Urinary bladder (tissue), 4 donors: ENCODE results near the gene PDP2. TPM values are rescaled to one million over a fixed set of nuclear protein-coding genes. Genes with fewer than 3 reads are reported as not detected.

Experiments
- DNase-seq: peaks from one replicate; pipeline ENCODE4 v3.0.0-alpha.2; 2015; ENCODE audit errors: extremely low spot score
- H3K27ac ChIP-seq: one replicate; pipeline ENCODE4 v1.5.1; 2013; ENCODE audit warnings: low read depth, mild to moderate bottlenecking, moderate library complexity
- H3K36me3 ChIP-seq: one replicate; pipeline ENCODE4 v1.6.1; 2013; ENCODE audit warnings: mild to moderate bottlenecking, moderate library complexity; ENCODE audit not compliant: insufficient read depth
- H3K4me1 ChIP-seq: one replicate; pipeline ENCODE4 v1.6.1; 2013; ENCODE audit warnings: mild to moderate bottlenecking, moderate library complexity; ENCODE audit not compliant: insufficient read depth
- H3K4me3 ChIP-seq: one replicate; pipeline ENCODE4 v1.5.1; 2013; ENCODE audit warnings: low read depth, low read length
- WGBS: extraction: QIAGEN DNeasy Blood & Tissue Kit; methylation state at CpG from one replicate; pipeline ENCODE4 v1.1.7; 2013; 5-methylcytosine and 5-hydroxymethylcytosine counted together
- polyA plus RNA-seq: library from polyadenylated mRNA; stranded (reverse); fragments of 200-250 nt; gene quantifications from one replicate; pipeline ENCODE4 v1.2.3, GENCODE V29; 2013
- total RNA-seq: library from RNA; depleted of rRNA; stranded (reverse); fragments of >200 nt; gene quantifications from one replicate; pipeline ENCODE4 v1.2.3, GENCODE V29; 2014
- donor health status: healthy with polysubstance abuse.
- donor health status: healthy.

Gene PDP2
- total and polyA plus RNA-seq, 2 donors, result 5.0 to 5.6 TPM

GRCh38 chr16:66881964-66882508 is 1.7 kb downstream of the PDP2 start:
- 91% methylated on average over 8 of the region's 8 CpGs for WGBS

DNA sequence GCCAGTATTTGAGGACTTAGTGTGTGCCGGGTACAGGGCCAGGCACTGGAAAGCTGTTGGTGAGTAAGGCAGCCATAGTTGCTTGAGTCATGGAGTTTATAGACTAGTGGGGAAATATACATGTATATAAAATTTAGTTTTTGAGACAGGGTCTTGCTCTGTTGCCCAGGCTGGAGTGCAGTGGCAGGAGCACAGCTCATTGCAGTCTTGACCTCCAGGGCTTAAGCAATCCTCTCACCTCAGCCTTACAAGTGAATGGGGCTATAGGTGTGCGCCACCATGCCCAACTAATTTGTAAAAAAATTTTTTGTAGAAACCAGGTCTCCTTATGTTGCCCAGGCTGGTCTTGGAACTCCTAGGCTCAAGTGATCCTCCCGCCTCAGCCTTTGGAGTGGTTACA is 2.4 kb downstream of the PDP2 start:
- no peaks in the 10 kb centered on the region for H3K4me1 ChIP-seq
- H3K27ac ChIP-seq, result no peak overlapping the region
- no peak for DNase-seq
- no peak overlapping the region for H3K4me3 ChIP-seq
- WGBS, result over 99% methylated on average over 3 of the region's 3 CpGs
- H3K36me3 ChIP-seq, result no peaks in the 10 kb centered on the region

More at GRCh38 chr16:66881964-66882508, 1.7 kb downstream of the PDP2 start:
- Histone ChIP-seq H3K36me3 (no peaks in the 10 kb centered on the region), H3K27ac (no peak overlapping the region), H3K4me3 (no peak overlapping the region), H3K4me1 (no peaks in the 10 kb centered on the region)
- no peak for DNase-seq

GRCh38 chr16:66885491-66885890 is 5.2 kb downstream of the PDP2 start:
- no peaks in the 10 kb centered on the region for H3K36me3 ChIP-seq
- H3K27ac ChIP-seq, result no peak overlapping the region
- no peak overlapping the region for H3K4me3 ChIP-seq
- DNase-seq, result no peak
- 91% methylated on average over 12 of the region's 12 CpGs for WGBS
- H3K4me1 ChIP-seq, result no peaks in the 10 kb centered on the region

- WGBS, result 36% methylated on average over 2 of the region's 2 CpGs
- H3K4me1 ChIP-seq, result no peaks in the 10 kb centered on the region
- no peaks in the 10 kb centered on the region for H3K36me3 ChIP-seq
- H3K4me3 ChIP-seq, result no peak overlapping the region
- H3K27ac ChIP-seq, result no peak overlapping the region
- no peak for DNase-seq
Observed at GRCh38 chr16:66886321-66886720, 6.0 kb downstream of the PDP2 start.

DNA sequence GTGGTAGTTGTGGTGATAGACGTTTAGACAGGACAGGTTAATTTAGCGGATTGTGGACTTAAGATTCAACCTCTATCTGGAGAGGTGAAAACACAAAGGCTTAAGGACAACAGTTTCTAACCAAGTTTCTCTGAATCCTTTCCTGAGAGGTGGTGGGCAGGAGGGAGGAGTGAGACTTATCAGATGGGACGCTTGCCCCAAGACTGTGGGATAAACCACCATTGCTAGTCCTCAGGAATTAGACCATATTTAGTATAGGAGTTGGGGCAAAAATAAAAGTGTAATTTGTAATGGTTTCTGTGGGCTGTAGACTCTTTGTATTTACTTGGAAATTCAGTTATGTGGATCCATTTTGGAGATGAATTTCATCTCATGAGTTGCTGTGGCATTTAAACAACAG is 6.6 kb downstream of the PDP2 start:
- WGBS, result 67% methylated on average over 3 of the region's 3 CpGs
- no peak for DNase-seq
- H3K4me3 ChIP-seq, result no peak overlapping the region
- no peaks in the 10 kb centered on the region for H3K36me3 ChIP-seq
- H3K27ac ChIP-seq, result no peak overlapping the region
- H3K4me1 ChIP-seq, result no peaks in the 10 kb centered on the region

DNA sequence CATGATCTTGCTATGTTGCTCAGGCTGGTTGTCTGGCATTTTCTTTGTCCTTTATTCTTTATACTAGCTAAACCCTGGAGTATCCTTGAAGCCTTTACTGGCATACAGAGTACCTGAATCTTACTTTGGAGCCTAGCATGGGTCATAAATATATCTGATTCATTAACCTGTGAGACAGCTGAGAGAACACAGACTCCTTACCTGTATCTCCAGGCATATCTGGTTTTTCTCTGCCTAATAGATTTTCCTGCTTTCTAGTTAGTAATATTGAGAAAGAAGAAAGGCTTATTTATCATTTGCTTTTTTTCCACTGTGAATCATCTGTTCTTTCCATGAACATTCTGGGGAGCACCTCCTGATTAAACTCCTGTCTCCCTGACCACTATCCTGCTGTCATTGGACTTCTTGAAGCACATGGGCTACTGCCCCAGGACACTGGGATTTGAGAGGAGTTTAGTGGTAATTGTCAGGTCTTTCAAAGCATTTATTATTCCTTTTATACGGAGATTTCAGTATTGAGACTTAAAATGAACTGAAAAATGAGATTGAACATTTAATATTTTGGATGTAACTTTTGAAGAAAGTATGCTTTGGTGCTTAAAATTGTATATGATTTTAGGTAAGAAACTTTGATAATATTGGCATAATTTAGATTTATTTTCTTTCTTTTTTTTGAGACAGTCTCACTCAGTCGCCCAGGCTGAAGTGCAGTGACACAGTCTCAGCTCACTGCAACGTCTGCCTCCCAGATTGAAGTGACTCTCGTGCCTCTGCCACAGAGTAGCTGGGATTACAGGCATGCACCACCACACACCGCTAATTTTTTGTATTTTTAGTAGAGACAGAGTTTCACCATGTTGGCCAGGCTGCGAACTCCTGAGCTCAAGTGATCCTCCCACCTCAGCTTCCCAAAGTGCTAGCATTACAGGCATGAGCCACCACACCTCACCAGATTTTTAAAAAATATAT is 8.6 kb downstream of the PDP2 start:
- Histone ChIP-seq H3K4me3 (no peak overlapping the region), H3K36me3 (no peaks in the 10 kb centered on the region), H3K27ac (no peak overlapping the region), H3K4me1 (no peaks in the 10 kb centered on the region)
- 91% methylated on average over 6 of the region's 6 CpGs for WGBS
- DNase-seq, result no peak

- H3K27ac ChIP-seq, result no peak overlapping the region
- no peak overlapping the region for H3K4me3 ChIP-seq
- H3K36me3 ChIP-seq, result no peaks in the 10 kb centered on the region
- 61% methylated on average over 4 of the region's 4 CpGs for WGBS
- H3K4me1 ChIP-seq, result no peaks in the 10 kb centered on the region
- no peak for DNase-seq
Observed at GRCh38 chr16:66889622-66890021, 9.3 kb downstream of the PDP2 start.

DNA sequence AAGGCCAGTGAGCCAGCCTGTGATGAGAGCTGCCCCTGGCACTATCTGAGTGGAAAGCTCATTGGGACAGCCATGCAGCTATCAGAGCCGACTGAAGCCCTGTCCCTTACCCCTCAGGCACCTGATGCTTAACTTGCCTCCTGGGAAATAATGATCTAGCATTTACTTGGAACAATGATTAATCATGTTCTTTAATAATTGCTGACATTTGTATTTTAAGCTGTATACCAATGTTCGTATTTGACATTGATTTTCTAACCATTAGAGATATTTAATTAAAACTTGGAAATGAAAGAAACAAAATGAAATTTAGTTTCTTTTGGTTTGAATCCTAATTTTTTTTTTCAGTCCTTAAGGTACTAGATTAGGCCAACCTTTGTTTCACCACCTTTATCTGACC is 10.5 kb downstream of the PDP2 start:
- H3K4me3 ChIP-seq, result no peak overlapping the region
- H3K27ac ChIP-seq, result no peak overlapping the region
- 88% methylated on average over 2 of the region's 2 CpGs for WGBS
- no peaks in the 10 kb centered on the region for H3K4me1 ChIP-seq
- no peaks in the 10 kb centered on the region for H3K36me3 ChIP-seq
- no peak for DNase-seq

DNA sequence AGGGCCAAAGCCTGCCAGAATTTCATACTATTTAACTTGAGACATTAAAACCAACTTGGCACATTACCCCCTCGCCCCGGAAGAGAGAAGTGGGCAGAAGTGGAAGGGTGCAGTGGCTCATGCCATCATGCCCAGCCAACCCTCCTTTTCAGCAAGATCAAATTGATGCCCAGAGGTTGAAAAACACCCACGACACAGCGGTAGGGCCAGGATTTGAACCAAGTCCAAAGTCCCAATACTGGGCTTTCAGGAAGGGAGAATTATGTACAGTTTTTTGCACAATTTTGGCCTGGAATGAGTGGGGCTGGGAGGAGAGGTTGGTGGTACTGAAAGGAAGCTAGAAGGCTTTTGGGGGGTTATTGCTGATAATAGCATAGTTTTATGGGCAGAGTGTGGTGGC is 11.0 kb downstream of the PDP2 start:
- no peak for DNase-seq
- Histone ChIP-seq H3K4me1 (no peaks in the 10 kb centered on the region), H3K27ac (no peak overlapping the region), H3K36me3 (no peaks in the 10 kb centered on the region), H3K4me3 (no peak overlapping the region)
- WGBS, result 92% methylated on average over 4 of the region's 4 CpGs

DNA sequence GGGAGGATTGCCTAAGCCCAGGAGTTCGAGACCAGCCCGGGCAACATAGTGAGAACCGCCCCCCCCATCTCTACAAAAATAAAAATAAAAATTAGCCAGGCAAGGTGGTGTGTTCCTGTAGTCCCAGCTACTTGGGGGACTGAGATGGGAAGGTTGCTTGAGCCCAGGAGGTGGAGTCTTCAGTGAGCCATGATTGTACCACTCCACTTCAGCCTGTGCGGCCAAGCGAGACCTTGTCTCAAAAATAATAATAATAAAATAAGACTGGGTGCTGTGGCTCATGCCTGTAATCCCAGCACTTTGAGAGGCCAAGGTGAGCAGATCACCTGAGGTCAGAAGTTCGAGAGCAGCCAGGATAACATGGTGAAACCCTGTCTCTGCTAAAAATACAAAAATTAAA is 11.5 kb downstream of the PDP2 start:
- Histone ChIP-seq H3K4me1 (no peaks in the 10 kb centered on the region), H3K27ac (no peak overlapping the region), H3K36me3 (no peaks in the 10 kb centered on the region), H3K4me3 (no peak overlapping the region)
- DNase-seq, result no peak
- 91% methylated on average over 6 of the region's 6 CpGs for WGBS

- no peak for DNase-seq
- Histone ChIP-seq H3K27ac (no peak overlapping the region), H3K4me3 (no peak overlapping the region), H3K36me3 (no peaks in the 10 kb centered on the region), H3K4me1 (no peaks in the 10 kb centered on the region)
- WGBS, result 66% methylated on average over 2 of the region's 2 CpGs
Observed at GRCh38 chr16:66894055-66894454, 13.7 kb downstream of the PDP2 start.

DNA sequence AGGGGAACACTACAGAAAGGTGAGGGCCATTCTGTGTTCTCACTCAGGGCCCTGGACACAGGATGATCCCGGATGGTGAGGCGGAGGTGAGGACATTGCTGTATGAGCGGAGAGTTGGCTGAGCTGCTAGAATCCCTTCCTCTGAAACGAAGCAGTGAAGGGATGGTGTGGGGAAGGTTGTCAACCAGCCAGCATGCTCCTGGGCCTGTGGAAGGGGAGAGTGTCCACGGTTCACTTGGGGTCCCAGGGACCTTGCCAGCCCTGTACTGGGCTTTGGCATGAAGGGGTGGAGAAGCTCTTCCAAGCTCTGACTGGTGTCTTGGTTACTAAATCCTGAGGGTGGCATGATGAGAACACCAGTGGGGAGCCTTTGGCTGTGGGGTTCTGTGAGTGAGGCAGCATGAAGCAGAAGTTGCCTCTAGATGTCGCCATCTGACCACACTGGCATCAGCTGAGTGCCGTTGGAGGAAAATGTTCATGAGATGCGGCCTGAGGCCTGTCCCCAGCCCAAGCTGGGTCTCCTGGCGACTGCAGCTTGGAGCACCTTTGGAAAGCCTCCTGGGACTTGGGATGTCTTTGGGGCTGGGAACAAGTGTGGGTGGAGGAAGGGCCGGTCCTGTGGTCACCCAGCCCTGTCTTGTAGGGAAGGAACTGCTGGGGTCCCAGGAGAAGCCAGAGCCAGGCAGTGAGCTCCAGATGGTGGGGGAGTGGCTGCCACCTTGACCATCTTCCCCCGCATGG is 14.8 kb downstream of the PDP2 start:
- no peak for DNase-seq
- Histone ChIP-seq H3K36me3 (no peaks in the 10 kb centered on the region), H3K27ac (no peak overlapping the region), H3K4me3 (no peak overlapping the region), H3K4me1 (peaks cover 2% of the 10 kb centered on the region)
- WGBS, result 36% methylated on average over 11 of the region's 11 CpGs

GRCh38 chr16:66895689-66895979 is 15.3 kb downstream of the PDP2 start:
- DNase-seq, result no peak
- H3K36me3 ChIP-seq, result no peaks in the 10 kb centered on the region
- 83% methylated on average over 5 of the region's 5 CpGs for WGBS
- peaks cover 2% of the 10 kb centered on the region for H3K4me1 ChIP-seq
- no peak overlapping the region for H3K4me3 ChIP-seq
- H3K27ac ChIP-seq, result no peak overlapping the region

DNA sequence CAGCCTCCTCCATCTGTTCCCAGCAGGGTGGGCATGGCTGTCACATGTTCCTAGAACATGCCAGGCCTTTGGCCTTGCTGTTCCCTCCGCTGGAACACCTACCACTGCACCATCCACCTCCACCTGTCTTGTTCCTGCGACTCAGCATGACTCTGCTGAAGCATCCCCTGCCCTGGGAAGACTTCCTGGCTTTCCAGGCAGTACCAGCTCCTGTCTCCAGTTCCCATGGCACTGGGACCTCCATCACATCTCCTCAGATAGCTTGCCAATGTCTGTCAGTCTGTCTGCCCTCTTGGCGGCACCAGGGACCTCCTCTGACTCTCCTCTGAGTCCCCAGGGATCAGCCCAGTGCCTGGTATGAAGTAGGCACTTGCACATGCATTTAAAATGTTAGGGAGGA is 15.7 kb downstream of the PDP2 start:
- Histone ChIP-seq H3K4me3 (no peak overlapping the region), H3K4me1 (peaks cover 2% of the 10 kb centered on the region), H3K27ac (no peak overlapping the region), H3K36me3 (no peaks in the 10 kb centered on the region)
- 93% methylated on average over 3 of the region's 3 CpGs for WGBS
- no peak for DNase-seq
